ENCODE measurements around the gene LEKR1.
"Not testable (repeated sequence)": the region's sequence is repeated elsewhere in the genome, so short reads cannot be mapped to it uniquely, and the experiment has no call there.

Gene LEKR1

GRCh38 chr3:156826144-156826895 lies at the start of gene LEKR1:
Gene LEKR1 (plus strand): TSS chr3:156826353. CDS start chr3:156829330, 2,977 bp downstream.
- DNase-seq = peak; percentile 64

DNA sequence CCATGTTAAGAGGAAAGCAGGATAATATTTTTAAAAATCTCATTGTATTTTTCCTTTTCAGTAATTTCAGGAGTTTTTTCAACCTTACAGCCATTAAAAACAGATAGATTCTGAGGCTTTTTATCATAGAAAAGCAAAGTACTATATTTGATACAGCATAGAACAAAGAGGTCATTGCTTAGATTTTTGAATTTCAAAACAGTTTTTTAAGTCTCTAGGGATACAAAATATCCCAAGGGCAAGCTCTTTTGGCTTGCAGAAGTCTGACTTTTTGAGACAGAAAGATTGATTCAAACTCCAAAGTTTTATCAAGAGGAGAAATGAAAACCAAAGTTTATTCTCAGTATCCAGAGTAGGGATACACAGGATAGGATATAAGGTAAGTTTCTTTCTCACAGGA lies 49.3 kb upstream of the LEKR1 start:
- no peak for DNase-seq

DNA sequence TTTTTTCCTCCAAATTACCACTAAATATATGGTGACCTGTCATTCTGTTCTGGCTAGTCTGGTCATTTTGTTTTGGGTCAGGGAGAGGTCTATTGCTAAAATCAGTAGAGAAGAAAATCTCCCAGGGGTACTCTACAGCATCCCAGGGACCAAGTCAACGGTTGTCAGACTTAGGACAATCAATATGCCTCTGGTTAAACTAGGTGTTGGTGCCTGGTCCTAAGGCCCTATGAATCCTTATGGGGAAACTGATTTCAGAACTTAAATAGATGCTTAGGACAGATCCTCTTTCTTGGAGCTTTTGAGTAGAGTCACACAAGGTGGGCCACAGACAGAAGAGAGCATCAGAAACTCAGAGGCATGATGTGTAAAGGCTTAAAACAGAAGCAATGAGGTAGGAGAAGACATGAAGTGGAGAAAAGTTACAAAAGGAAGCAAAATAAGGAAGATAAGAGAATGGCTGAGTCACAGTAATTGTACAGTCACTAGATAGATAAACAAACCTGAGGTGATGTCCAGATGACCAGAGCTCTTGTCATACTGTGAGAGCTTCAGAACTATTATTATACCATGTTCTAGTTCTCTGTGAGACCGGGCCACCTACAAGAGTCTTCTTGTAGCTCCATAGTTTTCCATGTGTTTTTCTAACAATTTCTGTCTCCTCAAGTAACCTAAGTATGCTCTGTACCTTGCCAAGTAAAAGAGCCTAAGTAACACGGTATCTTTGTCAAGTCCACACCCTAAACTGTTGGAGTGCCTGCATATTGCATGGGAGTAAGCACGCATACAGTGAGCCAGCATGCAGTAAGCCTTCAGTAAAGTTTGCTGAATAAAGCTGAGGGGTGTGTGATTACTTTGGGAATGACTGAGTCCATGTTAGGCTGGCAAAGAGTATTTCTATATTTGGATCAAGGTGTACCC lies 44.6 kb upstream of the LEKR1 start:
- no peak for DNase-seq

- DNase-seq = no peak
Measured at GRCh38 chr3:156782319-156782718, 43.8 kb upstream of the LEKR1 start.

DNA sequence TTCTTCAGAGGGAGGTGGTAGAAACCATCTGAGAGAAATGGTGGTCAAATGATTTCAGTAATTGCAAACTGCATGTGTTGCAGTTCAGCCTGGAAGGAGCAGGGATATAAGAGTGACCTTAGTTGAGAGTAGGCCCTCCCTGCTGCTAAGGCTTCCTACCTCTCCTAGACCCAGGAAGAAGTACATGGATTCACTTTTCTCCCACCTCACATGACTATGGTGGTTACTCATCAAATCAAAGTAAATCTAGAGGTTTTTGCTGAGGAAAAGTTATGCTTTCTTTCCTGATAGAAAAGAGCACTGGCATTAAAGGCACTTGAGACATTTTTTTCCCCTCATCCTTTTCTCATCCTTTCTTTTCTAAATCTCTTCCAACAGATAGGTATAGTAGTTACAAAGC lies 43.2 kb upstream of the LEKR1 start:
- no peak for DNase-seq

DNA sequence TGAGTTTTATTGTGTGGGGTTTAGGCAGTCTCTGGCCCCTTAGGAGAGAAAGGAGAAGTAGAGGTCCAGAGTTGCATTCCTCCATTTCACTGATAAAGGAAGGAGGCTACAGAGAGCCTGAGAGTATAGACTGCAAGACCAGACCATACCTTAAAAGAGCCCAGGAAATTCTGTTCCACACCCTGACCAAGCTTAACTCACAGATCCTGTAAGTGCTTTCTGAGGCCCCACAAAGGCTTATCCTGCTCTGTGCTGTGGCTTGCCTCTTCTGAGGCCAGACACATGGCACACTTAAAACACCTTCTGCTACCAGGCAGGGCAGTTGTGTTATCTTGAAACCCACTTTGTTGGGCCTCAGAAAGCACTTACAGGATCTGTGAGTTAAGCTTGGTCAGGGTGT lies 39.2 kb upstream of the LEKR1 start:
- no peak for DNase-seq

DNA sequence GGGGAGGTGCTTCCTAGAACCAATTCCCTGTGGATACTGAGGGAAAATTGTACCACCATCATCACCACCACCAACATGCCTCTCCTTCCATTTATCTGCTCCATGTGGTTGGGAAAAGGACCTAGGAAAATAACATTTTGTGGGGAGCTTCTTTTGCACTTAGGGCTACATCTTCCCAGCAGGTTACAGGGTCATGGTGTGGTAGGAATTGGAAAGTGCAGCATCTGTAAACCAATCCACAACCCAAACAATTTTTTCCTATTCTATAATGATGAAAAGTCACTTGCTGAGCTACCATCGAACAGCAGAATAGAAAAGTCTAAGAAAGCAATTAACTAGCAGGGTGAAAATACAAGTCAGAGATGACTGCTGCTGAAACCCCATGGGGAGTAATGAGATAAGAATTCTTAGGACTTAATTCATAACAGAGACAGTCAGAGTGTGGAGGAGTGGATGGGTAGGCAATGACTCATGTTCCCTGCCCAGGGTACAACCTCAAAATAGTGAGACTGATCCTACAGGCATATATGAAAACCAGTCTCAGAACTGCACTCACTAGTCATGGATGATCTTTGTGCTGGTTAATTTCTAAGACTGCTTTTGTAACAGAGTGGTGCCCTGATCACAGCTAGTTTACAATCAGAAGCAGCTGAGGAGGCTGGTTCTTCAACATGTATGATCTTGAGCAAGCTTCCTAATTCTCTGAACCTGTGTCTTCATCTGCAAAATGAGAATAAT lies 38.1 kb upstream of the LEKR1 start:
- peak; percentile 22 for DNase-seq

DNA sequence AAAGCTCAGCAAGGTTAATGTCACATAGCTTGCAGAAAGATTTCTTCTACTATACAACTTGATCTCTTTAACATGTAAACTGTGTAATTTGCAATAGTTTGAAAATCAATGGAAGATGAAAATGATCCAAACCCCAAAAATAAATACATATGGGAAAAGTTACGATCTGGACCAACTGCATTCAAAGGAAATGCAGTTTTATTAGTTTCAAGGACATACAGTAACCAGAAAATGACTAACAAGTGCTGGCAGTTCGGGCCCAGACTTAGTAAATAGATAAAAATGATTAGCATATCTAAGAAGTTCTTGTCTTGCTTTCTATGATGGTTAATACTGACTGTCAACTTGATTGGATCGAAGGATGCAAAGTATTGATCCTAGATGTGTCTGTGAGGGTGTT lies 37.3 kb upstream of the LEKR1 start:
- DNase-seq = no peak

DNA sequence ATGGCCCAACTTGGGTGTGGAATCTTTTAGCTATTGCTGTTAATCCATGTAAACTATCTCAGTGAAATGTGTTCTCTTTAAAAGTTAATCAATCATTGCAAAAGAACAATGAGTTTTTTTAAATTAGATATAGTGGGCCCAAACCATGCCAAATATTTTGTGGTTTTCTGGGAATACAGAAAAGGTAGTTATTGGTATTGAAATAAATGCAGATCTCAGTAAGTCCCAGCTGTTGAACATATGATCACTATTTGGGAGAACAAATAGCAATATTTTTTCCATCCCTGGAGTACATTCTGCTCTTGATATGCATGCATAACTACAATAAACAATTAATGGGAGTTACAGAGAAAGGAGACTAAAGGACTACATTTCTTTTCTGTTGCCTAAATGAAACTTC lies 36.0 kb upstream of the LEKR1 start:
- no peak for DNase-seq

DNA sequence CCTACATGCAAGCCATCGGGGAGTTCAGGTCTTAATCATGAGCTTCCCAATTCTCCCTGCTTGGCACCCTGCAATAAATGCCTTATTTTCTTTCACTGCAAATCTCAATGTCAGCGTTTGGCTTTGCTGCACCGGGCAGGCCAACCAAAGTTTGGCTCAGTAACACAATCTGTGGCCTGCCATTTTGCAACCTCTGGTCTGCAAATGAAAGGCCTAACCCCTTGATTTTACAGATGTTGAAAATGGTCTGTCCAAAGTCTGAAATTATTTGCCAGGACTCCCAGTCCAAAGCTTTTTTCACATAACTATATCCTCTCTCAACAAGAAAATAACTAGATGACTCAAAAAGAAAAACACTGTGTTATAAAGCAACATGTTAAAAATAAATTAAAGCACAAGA lies 34.0 kb upstream of the LEKR1 start:
- DNase-seq = no peak

DNA sequence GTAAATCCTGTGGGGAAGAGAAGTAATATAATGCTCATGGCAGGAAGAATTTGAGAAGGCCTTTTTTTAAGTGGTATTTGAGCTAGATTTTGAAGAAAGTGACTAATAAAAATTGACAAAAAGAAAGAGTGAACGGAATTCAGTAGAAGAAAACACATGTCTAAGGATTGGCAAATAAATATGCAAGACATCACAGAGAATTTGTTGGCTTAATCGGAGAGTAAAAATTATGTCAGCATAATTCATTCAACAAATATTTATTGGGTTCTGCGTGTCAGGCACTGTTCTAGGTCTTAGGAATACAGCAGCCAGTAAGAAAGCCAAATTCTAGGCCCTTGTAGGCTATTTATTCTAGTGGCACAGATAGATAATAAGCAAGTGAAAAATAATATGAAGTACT lies 33.6 kb upstream of the LEKR1 start:
- DNase-seq = no peak

DNA sequence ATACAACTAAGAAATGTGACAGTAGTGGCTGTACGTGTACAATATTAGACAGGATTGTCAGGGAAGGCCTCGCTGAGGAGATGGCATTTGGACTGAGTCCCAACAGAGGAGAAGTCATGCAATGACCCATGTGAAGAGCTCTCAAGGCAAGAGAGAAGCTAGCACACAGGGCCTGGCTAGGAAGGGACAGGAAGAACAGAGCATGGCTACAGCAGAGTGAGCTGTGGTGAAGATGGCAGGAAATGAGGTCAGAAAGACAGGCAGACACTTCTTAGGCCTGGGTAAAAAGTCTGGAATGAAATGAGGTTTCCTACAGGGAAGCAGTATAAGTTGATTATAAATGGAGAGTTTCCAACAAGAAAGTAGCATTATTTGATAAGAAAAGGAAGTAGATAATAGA lies 33.2 kb upstream of the LEKR1 start:
- no peak for DNase-seq

DNA sequence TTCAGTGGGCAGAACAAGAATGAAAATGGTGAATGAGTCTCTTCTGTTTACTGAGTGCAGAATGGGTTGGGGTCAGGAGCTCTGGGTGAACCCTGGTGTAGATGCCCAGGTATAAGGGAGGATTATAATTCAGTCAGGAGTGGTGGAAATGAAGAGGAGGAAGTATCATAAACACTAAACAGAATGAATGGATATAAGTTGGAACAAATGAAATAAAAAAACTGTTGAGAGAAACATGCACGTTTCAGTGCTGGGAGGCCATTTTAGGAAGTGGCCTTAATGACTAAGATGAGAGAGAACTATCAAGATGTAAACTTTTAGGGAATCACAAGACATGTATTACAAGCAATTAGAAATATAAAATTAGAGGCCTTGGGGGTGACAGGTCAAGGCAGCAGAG lies 32.8 kb upstream of the LEKR1 start:
- DNase-seq = no peak

- no peak for DNase-seq
Measured at GRCh38 chr3:156793851-156794250, 32.3 kb upstream of the LEKR1 start.

DNA sequence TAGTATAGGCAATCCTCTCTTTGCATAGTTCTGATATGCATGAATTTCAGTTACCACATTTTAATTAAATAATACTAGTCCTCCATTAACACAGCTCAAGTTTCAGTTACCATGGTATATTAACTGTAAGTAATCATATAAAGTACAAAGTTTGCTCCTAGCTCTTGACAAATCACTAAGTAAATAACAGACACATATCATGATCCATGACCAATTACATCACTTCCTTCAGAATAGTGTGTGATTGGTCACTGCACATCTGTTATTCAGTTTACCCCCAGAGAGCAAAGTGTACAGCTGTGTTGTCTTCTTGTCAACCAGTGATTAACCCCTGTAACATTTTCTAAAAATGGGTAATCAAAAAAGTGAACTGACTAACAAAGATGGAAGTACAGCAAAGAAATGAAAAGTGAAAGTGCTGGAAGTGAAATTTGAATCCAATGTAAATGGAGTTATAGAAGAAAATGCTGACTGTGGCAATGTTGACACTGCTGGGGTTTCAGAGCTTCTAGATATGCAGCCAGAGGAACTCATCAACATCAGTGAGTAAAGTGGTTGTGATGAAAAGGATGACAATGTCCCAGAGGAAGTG lies 30.2 kb upstream of the LEKR1 start:
- no peak for DNase-seq

GRCh38 chr3:156797368-156797767 lies 28.8 kb upstream of the LEKR1 start:
- DNase-seq = no peak

GRCh38 chr3:156800287-156800686 lies 25.9 kb upstream of the LEKR1 start:
- DNase-seq = not testable (repeated sequence)

GRCh38 chr3:156801746-156802145 lies 24.4 kb upstream of the LEKR1 start:
- DNase-seq = no peak

- DNase-seq = no peak
Measured at GRCh38 chr3:156802821-156803606, 23.1 kb upstream of the LEKR1 start.

- DNase-seq = no peak
Measured at GRCh38 chr3:156803952-156804741, 22.0 kb upstream of the LEKR1 start.

- no peak for DNase-seq
Measured at GRCh38 chr3:156806698-156807097, 19.5 kb upstream of the LEKR1 start.
